AG09309 (cell line): ENCODE data around the gene BTRC.

Experiments used
- DNase-seq: peaks from one replicate; pipeline ENCODE4 v3.0.0-alpha.2; 2010; ENCODE audit warnings: low read depth
- H3K4me3 ChIP-seq: 2 replicates; pipeline ENCODE4 v1.5.1; 2011; ENCODE audit warnings: mild to moderate bottlenecking, low read depth, low read length, moderate library complexity; ENCODE audit not compliant: control insufficient read depth
- CTCF ChIP-seq: IDR thresholded peaks from 2 replicates; pipeline ENCODE4 v1.5.1; 2011; ENCODE audit warnings: mild to moderate bottlenecking, low read depth, low read length, inconsistent platforms; ENCODE audit not compliant: insufficient read depth, control insufficient read depth; ENCODE audit errors: missing control alignments

The BTRC gene

GRCh38 chr10:101389986-101390531, 36.1 kb downstream of the BTRC start:
- DNase-seq, result no peak

GRCh38 chr10:101393378-101393777, 39.4 kb downstream of the BTRC start:
- TF ChIP-seq CTCF, result no peak
- H3K4me3 ChIP-seq, result no peak overlapping the region
- DNase-seq, result no peak

More at GRCh38 chr10:101389986-101390531, 36.1 kb downstream of the BTRC start:
- TF ChIP-seq CTCF, result no peak
- H3K4me3 ChIP-seq, result no peak overlapping the region

- no peak for DNase-seq
These were observed 40.7 kb downstream of the BTRC start for GRCh38 chr10:101394524-101395133.

GRCh38 chr10:101397140-101397539, 43.2 kb downstream of the BTRC start:
- H3K4me3 ChIP-seq, result no peak overlapping the region
- DNase-seq, result peak; percentile 10
- no peak for TF ChIP-seq CTCF

More at GRCh38 chr10:101394524-101395133, 40.7 kb downstream of the BTRC start:
- TF ChIP-seq CTCF, result no peak
- H3K4me3 ChIP-seq, result no peak overlapping the region

- no peak for TF ChIP-seq CTCF
- H3K4me3 ChIP-seq, result no peak overlapping the region
- DNase-seq, result no peak
These were observed 46.6 kb downstream of the BTRC start for GRCh38 chr10:101400585-101400984.

GRCh38 chr10:101402711-101403110, 48.7 kb downstream of the BTRC start:
- no peak for DNase-seq

More at GRCh38 chr10:101402711-101403110, 48.7 kb downstream of the BTRC start:
- H3K4me3 ChIP-seq, result no peak overlapping the region
- TF ChIP-seq CTCF, result no peak
